ENCODE results near the gene CACNB3.
"Not testable (repeated sequence)": the region's sequence is repeated elsewhere in the genome, so short reads cannot be mapped to it uniquely, and the experiment has no call there.

The CACNB3 gene

GRCh38 chr12:48828841-48829575 is 10.7 kb downstream of the CACNB3 start:
- H3K27ac Mint-ChIP-seq: peak overlapping the region; percentile 94
- H3K27me3 Mint-ChIP-seq (ENCODE audit: low read depth, poor library complexity): no peaks in the 10 kb centered on the region
- no peak for DNase-seq
- TF ChIP-seq CTCF (IDR thresholded peaks at IDR 0.05): no peak
- no peaks in the 10 kb centered on the region for H3K9me3 Mint-ChIP-seq
- H3K36me3 Mint-ChIP-seq (ENCODE audit: low read depth): peaks cover 55% of the 10 kb centered on the region
- H3K4me1 Mint-ChIP-seq: no peaks in the 10 kb centered on the region
- no peak overlapping the region for H3K4me3 Mint-ChIP-seq

GRCh38 chr12:48831257-48831656 is 13.0 kb downstream of the CACNB3 start:
- Mint-ChIP-seq H3K9me3 (no peaks in the 10 kb centered on the region), H3K27me3 (ENCODE audit: low read depth, poor library complexity) (no peaks in the 10 kb centered on the region), H3K4me3 (no peak overlapping the region), H3K4me1 (no peaks in the 10 kb centered on the region), H3K27ac (peak overlapping the region; percentile 57), H3K36me3 (ENCODE audit: low read depth) (peaks cover 48% of the 10 kb centered on the region)
- no peak for TF ChIP-seq CTCF (IDR thresholded peaks at IDR 0.05)
- no peak for DNase-seq

- TF ChIP-seq CTCF (IDR thresholded peaks at IDR 0.05): no peak
- Mint-ChIP-seq H3K4me1 (no peaks in the 10 kb centered on the region), H3K9me3 (no peaks in the 10 kb centered on the region), H3K27me3 (ENCODE audit: low read depth, poor library complexity) (no peaks in the 10 kb centered on the region), H3K4me3 (no peak overlapping the region), H3K36me3 (ENCODE audit: low read depth) (peaks cover 57% of the 10 kb centered on the region), H3K27ac (no peak overlapping the region)
- no peak for DNase-seq
Observed at GRCh38 chr12:48832321-48833060, 14.2 kb downstream of the CACNB3 start.

GRCh38 chr12:48838048-48838447 is 19.8 kb downstream of the CACNB3 start:
- no peak overlapping the region for H3K4me3 Mint-ChIP-seq
- H3K4me1 Mint-ChIP-seq: no peaks in the 10 kb centered on the region
- H3K9me3 Mint-ChIP-seq: no peaks in the 10 kb centered on the region
- DNase-seq: no peak
- H3K27ac Mint-ChIP-seq: no peak overlapping the region
- no peaks in the 10 kb centered on the region for H3K27me3 Mint-ChIP-seq (ENCODE audit: low read depth, poor library complexity)
- TF ChIP-seq CTCF (IDR thresholded peaks at IDR 0.05): no peak
- H3K36me3 Mint-ChIP-seq (ENCODE audit: low read depth): peaks cover 76% of the 10 kb centered on the region

GRCh38 chr12:48842021-48842420 is 23.7 kb downstream of the CACNB3 start:
- H3K9me3 Mint-ChIP-seq; H3K27me3 Mint-ChIP-seq (ENCODE audit: low read depth, poor library complexity); H3K4me3 Mint-ChIP-seq; H3K4me1 Mint-ChIP-seq; H3K27ac Mint-ChIP-seq; DNase-seq: not testable (repeated sequence)
- H3K36me3 Mint-ChIP-seq (ENCODE audit: low read depth): peaks cover 81% of the 10 kb centered on the region

GRCh38 chr12:48851883-48852733 is 33.8 kb downstream of the CACNB3 start, which contains the start of gene DDX23:
DDX23 (minus strand) TSS chr12:48852163; CDS start chr12:48845782, 6,381 bp downstream.
- H3K27me3 Mint-ChIP-seq (ENCODE audit: low read depth, poor library complexity): no peaks in the 10 kb centered on the region
- DNase-seq: peak; percentile 89
- H3K9me3 Mint-ChIP-seq: no peaks in the 10 kb centered on the region
- no peak for TF ChIP-seq CTCF (IDR thresholded peaks at IDR 0.05)
- H3K4me1 Mint-ChIP-seq: peaks cover 35% of the 10 kb centered on the region
- H3K27ac Mint-ChIP-seq: peak within 1 kb of the TSS; percentile 98
- H3K36me3 Mint-ChIP-seq (ENCODE audit: low read depth): peaks cover 23% of the 10 kb centered on the region
- peak within 1 kb of the TSS; percentile 98 for H3K4me3 Mint-ChIP-seq
